GM18907 (cell line): ENCODE measurements around the gene SLCO6A1.

Source experiments
- ATAC-seq: cut with Tn5 transposase; IDR thresholded peaks from one replicate; pipeline ENCODE4 v1.9.1; 2021; ENCODE audit warnings: mild to moderate bottlenecking, moderate library complexity; ENCODE audit not compliant: unreplicated experiment

The SLCO6A1 gene

GRCh38 chr5:102481054-102481715 is 17.6 kb downstream of the SLCO6A1 start:
- no peak for ATAC-seq

GRCh38 chr5:102453716-102454115 is 45.1 kb downstream of the SLCO6A1 start:
- peak; percentile 87 for ATAC-seq

- no peak for ATAC-seq
Observed at GRCh38 chr5:102451082-102451481, 47.7 kb downstream of the SLCO6A1 start.

GRCh38 chr5:102450313-102450990 is 48.3 kb downstream of the SLCO6A1 start:
- peak; percentile 54 for ATAC-seq

DNA sequence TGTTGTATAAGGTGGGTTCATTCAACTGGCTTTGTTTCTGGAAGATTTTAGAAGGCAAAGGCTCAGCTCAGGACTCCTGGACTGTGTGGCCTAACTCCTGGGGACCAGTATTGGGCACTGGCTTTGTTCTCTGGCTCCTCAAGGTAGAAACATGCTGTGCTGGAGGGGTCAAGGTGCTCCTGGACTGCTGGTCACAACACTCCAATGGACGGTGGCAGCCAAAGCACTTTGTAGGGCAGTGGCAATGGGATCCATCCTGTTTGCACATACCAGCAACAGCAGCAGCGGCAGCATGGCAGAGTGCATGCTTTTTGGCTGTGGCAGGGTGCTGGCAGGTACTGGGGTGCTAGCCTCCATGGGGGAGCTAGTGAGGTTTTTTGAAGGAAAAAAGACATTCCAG is 65.3 kb downstream of the SLCO6A1 start:
- ATAC-seq: no peak

DNA sequence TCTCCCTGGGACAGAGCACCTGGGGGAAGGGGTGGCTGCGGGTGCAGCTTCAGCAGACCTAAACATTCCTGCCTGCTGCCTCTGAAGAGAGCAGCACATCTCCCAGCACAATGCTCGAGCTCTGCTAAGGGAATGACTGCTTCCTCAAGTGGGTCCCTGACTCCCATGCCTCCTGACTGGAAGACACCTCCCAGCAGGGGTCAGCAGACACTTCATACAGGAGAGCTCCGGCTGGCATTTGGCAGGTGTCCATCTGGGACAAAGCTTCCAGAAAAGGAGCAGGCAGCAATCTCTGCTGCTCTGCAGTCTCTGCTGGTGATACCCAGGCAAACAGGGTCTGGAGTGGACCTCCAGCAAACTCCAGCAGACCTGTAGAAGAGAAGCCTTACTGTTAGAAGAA is 77.2 kb downstream of the SLCO6A1 start:
- ATAC-seq: no peak

DNA sequence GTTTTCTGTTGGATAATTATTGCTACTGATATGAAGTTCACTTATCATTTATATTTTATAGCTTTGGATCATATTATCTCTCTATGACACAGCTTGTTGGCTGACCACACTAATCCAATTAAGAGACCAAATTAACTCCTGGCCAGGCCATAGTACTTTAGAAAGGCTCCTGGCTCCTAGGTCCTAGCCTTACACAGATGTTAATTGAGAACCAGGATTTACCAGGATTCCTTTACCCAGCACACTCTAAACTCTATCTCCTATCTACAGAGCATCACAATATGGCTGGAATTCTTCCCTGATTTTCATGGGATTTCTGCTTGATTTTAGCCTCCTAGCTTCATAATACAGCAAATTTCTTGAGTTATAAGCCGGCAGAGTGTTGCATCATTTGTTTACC is 80.3 kb downstream of the SLCO6A1 start:
- no peak for ATAC-seq

DNA sequence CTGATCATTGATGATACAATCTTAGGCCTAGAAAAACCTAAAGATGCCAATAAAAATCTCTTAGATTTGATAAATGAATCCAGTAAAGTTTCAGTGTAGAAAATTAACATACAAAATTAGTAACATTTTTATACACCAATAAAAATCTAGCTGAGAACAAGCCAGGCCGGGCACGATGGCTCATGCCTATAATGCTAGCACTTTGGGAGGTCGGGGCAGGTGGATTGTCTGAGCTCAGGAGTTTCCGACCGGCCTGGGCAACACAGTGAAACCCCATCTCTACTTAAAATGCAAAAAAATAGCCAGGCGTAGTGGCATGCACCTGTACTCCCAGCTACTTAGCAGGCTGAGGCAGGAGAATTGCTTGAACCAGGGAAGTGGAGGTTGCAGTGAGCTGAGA is 84.4 kb downstream of the SLCO6A1 start:
- ATAC-seq: no peak

GRCh38 chr5:102388235-102388634 is 110.6 kb downstream of the SLCO6A1 start:
- no peak for ATAC-seq

DNA sequence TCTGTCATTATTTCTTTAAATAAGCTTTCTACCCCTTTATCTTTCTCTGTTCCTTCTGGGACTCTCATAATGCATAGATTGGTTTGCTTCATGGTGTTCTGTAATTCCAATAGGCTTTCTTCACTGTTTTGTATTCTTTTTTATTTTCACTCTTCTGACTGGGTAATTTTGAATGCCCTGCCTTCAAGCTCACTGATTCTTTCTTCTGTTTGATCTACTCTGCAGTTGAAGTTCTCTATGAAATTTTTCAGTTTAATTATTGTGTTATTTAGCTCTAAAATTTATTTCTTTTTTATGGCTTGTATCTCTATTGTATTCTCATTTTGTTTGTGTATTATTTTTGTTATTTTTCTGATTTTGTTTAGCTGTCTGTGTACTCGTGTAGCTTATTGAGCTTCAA is 113.4 kb downstream of the SLCO6A1 start:
- ATAC-seq: no peak

- no peak for ATAC-seq
Observed at GRCh38 chr5:102380174-102380573, 118.6 kb downstream of the SLCO6A1 start.

- no peak for ATAC-seq
Observed at GRCh38 chr5:102375876-102376275, 122.9 kb downstream of the SLCO6A1 start.

DNA sequence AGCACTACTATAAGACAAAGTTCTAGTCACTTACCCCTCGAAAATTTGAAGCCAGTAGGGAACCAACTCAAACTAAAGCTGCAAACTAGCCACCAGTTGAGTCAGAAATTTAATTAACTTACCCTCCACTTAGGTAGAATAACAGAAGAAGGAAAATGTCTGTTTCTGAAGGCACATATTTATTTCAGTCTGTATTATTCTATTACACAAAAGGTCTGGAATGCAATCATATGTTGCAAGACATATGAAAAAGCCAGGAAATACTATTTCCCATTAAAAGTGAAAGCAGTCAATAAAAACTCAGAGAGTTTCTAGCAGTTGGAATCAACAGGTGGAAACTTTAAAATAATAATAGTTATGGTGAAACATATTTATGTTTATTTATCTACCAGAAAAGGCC is 123.5 kb downstream of the SLCO6A1 start:
- ATAC-seq: no peak

DNA sequence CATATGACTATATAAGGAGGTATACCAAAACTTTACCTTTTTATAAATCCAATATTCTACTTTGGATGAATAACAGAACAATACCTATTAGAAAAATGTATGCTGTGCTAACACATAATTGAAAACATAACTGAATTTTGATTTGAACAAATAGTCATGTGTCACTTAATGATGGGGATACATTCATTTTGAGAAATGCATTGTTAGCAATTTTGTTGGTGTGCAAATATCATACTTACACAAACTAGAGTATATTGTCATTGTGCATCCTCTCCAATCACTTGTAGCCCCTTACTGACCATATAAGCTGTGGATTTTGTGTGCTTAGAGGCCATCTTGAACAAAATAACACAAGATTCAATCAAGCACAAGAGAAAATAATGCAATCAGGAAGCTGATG is 130.4 kb downstream of the SLCO6A1 start:
- ATAC-seq: no peak

DNA sequence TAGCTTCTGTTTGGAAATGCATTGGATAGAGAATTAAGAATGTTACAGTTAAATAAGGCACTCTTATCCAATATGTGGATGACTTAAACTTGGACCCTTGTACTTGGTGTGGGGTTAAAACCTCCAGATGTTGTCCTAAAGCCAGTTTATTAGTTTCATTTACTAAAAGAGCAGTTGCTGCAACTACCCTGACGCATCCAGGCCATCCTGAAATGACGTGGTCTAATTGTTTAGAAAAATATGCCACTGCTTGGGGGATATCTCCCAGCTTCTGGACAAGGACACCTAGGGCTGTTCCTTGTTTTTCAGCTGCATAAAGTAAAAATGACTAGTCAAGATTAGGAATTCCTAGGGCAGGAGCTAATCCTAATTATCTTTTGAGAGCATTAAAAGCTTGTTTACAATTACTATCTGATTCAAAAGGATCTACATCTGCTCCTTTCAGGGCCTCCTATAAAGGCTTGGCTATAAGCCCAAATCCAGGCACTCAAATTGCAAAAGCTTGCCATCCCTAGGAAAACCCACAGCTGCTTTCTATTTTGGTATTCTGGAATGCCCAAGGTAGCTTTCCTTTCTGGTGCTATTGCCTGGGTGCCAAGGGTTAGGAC is 157.0 kb downstream of the SLCO6A1 start:
- no peak for ATAC-seq

DNA sequence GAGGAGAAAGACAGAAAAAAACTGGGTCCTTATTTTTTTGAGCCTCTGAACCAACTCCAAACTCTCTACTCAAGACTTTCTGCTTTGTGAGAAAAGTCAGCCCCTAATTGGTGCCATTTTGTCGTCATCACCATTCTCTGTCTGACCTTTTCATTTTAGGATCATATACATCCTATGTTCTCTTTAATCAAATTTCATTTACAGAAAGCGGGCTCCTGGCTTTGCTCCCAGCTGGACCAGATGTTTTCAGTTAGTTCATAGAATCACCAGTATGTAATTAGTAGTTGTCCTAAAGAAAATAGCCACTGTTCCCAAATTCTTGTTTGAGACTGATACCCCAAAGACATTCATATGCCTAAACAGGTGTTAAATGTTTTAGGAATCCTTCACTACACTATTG is 174.1 kb downstream of the SLCO6A1 start:
- ATAC-seq: no peak
